NCI-H2029 treated with DMSO at 0.1 percent for 48 hours (cell line): ENCODE measurements around the gene PTPRO.
"Not testable (repeated sequence)": the region's sequence is repeated elsewhere in the genome, so short reads cannot be mapped to it uniquely, and the experiment has no call there.

Experiments used
- DNase-seq: peaks from one replicate; lab custom pipeline; 2025; lab: John Stamatoyannopoulos, UW

Gene PTPRO

DNA sequence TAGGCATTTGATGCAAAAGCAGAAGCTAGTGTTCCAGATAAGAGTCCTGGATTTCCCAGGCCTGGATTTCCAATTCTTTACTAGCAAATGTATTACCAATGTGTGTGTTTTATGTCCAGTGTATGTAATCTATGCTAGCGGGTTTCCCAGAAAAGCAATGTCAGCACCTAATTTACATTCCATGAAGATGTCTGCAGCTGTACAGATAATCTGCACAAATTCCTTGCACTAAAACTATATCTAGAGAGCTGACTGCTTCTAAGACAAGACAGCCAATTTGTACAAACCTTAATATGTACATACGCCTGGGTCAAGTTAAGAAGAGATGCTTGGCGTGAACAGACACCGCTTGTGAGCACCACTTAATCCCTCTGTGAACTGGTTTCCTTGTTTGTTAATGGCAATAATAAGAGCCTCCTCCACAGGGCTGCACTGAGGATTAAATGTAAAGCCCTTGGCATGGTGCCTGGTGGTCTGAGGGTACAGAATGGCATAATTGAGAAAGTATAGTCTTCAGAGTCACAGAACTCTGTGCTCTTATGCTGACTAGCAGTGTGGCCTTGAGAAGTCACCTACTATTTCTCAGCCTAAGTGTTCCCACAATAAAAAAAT lies 281.3 kb downstream of the PTPRO start:
- DNase-seq, result no peak

DNA sequence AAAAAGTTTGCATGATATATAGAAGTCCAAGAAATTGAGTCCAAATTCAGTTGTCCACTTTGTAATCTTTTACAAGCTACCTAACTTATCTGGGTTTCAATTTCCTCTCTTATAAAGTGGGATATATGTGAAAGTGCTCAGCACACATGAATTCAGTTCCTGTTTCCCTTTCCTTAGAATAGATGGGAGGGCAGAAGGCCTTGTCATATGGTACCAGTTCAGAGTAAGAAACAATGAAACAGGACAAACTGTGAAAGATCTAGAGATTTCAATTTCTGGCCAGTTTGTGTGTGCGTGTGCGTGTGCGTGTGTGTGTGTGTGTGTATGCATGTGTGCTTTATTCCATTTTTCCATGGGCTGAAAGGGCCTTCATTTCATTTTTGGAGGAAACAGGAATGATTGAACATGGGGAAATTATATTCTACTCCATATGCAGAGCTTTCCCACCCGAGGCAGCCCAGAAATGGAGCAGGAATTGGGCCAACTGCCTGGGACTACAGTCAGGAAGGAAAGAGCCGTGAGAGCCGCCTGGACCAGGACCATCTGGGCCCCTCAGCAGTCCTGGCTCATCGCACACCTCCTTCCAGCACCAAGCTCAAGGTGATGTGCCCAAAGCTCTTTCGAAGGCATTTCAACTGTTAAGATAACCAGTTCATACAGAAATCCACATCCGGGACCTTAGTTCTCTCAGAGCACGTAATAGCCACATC lies 283.7 kb downstream of the PTPRO start:
- DNase-seq, result no peak

- DNase-seq, result no peak
Measured at GRCh38 chr12:15608406-15608805, 286.1 kb downstream of the PTPRO start.

DNA sequence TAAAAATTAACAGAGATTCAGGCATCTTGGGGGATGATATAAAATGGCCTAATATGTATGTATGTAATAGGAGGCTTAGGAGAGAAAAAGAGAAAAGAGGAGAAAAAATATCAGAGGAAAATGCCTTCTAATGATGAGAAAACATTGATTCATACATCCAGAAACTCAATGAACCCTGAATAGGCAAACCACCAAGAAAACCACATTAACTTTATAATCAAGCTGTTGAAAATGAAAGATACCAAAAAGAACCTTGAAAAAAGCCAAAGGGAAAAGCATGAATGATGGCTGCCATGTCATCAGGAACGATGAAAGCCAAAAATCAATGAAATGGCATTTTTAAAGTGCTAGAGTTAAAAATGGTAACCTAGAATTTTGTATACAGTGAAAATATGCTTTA lies 286.6 kb downstream of the PTPRO start:
- no peak for DNase-seq

GRCh38 chr12:15613981-15614380 lies 291.7 kb downstream of the PTPRO start:
- no peak for DNase-seq

DNA sequence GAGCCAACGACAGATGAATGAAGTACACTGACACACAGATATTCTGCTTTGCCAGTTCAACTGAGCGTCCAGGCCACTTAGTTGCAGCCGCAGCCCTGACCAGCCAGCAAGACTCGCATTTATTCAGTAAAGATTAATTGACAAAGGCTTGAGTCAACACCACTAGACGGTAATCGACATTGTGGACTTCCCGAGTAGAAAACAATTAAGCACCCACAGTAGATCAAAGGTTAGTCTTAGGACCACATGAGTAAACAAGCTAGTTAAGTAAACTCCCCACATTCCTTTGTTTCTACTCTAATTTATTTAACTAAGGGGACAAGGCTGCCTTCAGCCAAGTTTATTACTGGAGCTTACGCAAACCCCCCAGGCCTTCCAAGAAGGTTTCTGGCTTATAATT lies 294.2 kb downstream of the PTPRO start:
- DNase-seq, result not testable (repeated sequence)

- no peak for DNase-seq
Measured at GRCh38 chr12:15620741-15621539, 298.6 kb downstream of the PTPRO start.

GRCh38 chr12:15625075-15625474 lies 302.8 kb downstream of the PTPRO start:
- no peak for DNase-seq

DNA sequence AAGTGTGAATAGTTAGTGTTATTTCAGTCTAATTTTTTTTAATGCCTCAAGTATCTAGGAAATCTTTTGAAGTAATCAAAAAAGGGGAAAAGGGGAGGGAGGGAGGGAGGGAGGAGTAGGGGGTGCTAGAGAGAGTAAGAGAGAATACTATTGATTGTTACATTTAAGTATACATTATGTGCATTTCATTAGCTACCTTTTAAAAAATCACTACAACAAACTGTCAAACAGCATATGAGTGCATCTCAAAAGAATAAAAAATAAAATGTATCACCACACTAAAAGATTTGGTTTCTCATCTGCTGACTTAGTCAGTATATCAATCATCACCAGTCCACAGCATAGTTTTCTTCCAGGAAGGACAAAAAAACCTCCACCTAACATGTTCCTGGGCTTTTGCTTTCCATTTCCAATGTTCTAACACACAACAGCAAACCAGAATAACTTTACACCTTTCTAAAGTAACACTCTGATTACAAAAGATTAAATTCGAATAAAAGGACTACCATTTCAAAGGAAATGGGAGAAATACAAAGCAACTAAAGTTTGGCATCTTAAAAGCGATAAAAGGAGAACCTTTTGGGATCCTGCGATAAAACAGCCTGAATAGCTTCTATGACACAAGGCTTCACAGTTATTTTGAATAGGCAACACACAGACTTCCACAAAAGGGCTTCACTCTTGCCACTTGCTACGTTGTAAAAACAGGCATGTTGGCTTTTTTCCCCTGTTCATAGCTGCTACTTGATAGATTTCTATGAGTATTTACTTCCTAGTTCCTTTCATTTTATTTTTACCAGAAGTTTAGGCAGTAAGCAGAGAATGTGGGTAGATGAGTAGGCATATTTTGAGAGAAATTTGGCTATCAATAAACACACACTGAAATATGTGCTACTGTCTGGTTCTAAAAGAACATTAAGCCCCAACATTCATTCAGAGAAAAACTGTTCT lies 306.0 kb downstream of the PTPRO start:
- no peak for DNase-seq

GRCh38 chr12:15629108-15629507 lies 306.8 kb downstream of the PTPRO start:
- DNase-seq, result no peak

GRCh38 chr12:15629761-15630160 lies 307.5 kb downstream of the PTPRO start:
- no peak for DNase-seq

DNA sequence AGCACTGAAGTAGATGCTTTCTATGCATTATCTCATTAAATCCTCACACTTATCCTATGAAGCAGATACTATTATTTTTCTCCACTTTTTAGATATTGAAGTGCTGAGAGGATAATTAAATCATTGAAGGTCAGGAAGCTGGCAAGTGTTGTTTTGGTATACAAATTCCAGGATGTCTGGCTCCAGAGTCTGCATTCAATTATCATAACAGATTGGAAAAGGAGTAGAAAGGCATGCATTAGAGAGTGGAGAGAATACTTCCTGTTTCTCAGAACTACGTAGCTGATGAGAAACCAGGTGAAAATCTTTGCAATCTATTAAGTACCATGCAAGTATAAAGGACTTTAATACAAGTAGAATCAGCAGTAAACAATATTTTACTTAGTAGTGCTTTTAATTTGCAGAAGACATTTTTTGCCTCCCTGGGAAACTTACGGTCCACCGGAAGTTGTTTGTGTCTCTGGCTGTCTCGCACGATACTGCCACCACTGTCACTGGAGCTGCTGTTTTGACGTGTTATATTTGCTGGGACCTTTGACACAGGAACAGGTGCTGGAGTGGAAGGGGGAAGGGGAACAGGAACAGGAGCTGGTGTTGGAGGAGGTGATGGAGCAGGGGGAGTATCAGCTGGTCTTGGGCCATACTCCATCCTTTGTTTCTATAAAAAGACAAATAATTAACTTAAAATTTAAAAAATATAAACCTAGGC lies 308.9 kb downstream of the PTPRO start:
- no peak for DNase-seq

DNA sequence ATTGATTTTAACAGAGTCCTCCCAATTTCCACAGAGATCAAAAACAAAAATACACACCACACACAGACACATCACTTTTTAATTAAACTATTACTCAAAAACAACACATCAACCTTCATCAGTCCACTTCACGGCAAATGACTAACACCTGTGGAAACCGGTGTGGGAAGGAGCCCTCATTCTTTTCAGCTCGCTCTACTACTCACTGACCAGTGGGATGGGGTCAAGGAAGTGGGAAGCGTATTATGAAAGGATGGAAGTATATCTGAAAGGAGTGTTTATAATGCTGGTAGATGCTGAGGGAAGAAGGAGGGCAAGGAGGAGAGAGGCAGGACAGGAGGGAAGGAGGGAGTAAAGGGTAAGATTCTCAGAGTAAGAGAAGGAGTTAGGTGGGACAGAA lies 310.4 kb downstream of the PTPRO start:
- no peak for DNase-seq

GRCh38 chr12:15633201-15633600 lies 310.9 kb downstream of the PTPRO start:
- no peak for DNase-seq

DNA sequence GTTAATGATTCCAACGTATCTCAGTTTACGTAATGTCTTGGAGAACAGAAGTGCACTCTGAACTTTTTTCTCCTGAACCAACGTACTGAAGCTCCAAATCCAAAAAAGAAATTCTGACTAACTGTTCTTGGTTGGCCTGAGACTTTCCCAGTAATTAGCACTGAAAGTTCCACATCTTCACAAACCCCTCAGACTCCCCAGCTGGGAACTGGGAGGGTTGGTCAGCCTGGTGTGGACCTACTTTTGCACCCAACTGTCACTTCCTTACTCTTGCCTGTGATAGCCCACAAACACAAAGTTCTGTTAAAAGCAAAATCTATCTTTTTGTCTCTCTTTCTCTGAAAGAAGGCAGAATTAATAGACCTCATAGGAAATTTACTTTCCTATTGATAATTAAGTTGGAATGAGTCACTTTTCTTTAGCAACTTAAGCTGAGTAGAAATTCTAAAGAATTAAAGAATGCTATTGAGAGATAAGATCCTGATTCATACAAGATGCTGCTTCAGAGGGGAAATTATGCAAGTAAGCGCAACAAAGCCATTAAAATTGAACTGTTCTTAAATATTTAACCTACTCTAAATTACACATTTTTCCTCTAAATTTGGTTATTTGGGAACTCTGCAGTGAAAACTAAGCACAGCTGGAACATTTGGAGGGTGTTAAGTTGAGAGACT lies 311.8 kb downstream of the PTPRO start:
- no peak for DNase-seq

DNA sequence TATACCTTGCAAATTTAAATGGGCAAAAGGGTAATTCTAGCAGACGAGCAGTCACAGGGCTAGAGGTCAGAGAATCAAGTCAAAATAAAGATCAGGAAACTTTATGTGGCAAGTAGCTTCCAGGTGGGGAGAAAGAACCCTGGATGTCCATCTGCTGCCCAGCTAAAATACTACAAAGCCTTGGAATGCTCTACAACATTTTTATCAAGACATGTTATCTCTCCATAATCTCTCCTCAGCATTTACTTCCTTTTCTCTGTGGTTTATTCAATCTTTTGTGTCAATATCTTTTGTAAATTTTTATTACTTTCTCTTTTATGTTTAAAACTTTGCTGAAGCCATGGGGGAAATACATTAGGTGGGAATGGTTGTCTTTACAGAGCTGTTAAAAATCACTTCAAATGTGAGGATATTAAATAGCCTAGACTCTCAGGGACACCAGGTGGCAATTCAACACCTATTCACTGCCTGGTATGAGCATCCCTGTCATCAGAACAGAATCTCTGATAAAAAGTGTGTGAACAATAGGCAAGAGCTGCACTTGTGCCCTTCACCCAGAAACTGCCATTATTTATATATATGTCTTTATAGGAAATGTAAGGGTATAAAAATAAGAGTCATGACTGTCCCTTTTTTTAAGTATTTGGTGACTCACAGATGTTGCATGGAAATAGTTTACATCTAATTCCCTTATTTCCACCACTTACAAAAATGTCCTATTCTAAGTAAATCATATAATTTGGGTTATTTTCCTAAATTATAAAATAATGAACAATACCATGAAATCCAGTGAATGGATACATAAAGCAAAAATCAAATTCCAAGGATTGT lies 314.0 kb downstream of the PTPRO start:
- no peak for DNase-seq

- no peak for DNase-seq
Measured at GRCh38 chr12:15638231-15638630, 315.9 kb downstream of the PTPRO start.

DNA sequence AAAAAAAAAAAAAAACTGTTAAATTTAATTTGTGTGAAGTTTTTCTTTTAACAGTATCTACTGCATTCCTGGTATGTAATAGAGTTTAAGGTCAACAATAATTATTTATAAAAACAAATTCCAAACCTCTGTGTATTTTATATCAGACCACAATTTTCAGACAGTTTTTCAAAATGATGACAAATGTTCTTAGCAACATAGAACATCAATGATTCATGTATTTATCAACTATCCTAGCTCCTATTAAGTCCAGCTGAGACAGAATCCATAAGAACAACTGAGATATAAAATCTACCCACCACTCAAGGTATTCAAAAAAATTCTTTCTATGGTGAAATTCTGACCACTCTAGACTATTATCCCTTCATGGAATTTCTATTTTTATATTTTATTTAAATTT lies 322.4 kb downstream of the PTPRO start:
- no peak for DNase-seq

DNA sequence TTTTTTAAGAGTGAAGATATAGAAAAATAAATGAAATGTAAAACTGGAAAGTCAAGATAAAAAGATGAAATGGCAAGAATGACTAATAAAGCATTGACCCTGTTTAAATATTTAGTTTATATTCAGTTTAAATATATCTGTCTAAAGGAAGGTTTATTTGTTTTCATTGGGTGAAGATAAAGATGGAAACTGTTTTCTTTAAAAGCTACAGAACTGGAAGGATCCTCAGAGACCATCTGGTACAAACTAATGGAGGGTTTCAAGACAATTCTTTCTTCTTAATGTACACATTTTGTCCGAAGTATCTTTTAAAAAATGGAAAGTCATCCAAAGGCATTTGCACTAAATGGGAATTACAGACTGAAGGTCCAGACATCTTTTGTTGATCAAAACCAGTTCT lies 324.3 kb downstream of the PTPRO start:
- no peak for DNase-seq
